Activated naive CD4-positive, alpha-beta T cell treated with anti-CD3 and anti-CD28 coated beads, Interleukin-2, amount 10 ng/mL, durations not matched to agents 7 days and 5 days (primary cell): ENCODE measurements around the gene CADM1.

Experiments
- CTCF ChIA-PET: fragments of 350-600 bp; sonication (Branson Sonifier 250); formaldehyde crosslinking; loops from one replicate; lab custom pipeline; 2021; ENCODE audit warnings: antibody characterized with exemption; lab: Charles Lee
- DNase-seq: peaks from one replicate; pipeline ENCODE4 v3.0.0-alpha.2; 2020
- H3K27ac Mint-ChIP-seq: one replicate; pipeline ENCODE4 v1.8.0; 2021; ENCODE audit warnings: mild to moderate bottlenecking, moderate library complexity, mixed read lengths
- H3K27me3 Mint-ChIP-seq: one replicate; pipeline ENCODE4 v1.8.0; 2021; ENCODE audit warnings: mild to moderate bottlenecking, mixed read lengths
- H3K36me3 Mint-ChIP-seq: one replicate; pipeline ENCODE4 v1.8.0; 2021; ENCODE audit warnings: mixed read lengths
- H3K4me1 Mint-ChIP-seq: one replicate; pipeline ENCODE4 v1.8.0; 2021; ENCODE audit warnings: mixed read lengths
- H3K4me3 Mint-ChIP-seq: one replicate; pipeline ENCODE4 v1.8.0; 2021; ENCODE audit warnings: mild to moderate bottlenecking, moderate library complexity, mixed read lengths
- H3K9me3 Mint-ChIP-seq: one replicate; pipeline ENCODE4 v1.8.0; 2021; ENCODE audit warnings: mixed read lengths

CADM1 gene

GRCh38 chr11:115366826-115367225 is 137.4 kb downstream of the CADM1 start:
- Mint-ChIP-seq H3K4me1 (no peaks in the 10 kb centered on the region), H3K27ac (no peak overlapping the region), H3K36me3 (no peaks in the 10 kb centered on the region), H3K9me3 (no peaks in the 10 kb centered on the region), H3K4me3 (no peak overlapping the region), H3K27me3 (no peaks in the 10 kb centered on the region)
- DNase-seq, result no peak
- CTCF ChIA-PET, result no interaction called here

GRCh38 chr11:115365907-115366306 is 138.3 kb downstream of the CADM1 start:
- CTCF ChIA-PET, result interaction anchor here (0.5 kb wide), 1 partner anchor 666 kb away, joined by 4 read pairs; no protein-coding TSS in a partner anchor
- Mint-ChIP-seq H3K4me1 (no peaks in the 10 kb centered on the region), H3K27ac (no peak overlapping the region), H3K4me3 (no peak overlapping the region), H3K9me3 (no peaks in the 10 kb centered on the region), H3K36me3 (no peaks in the 10 kb centered on the region), H3K27me3 (no peaks in the 10 kb centered on the region)
- DNase-seq, result no peak

GRCh38 chr11:115364896-115365295 is 139.3 kb downstream of the CADM1 start:
- Mint-ChIP-seq H3K4me3 (no peak overlapping the region), H3K9me3 (no peaks in the 10 kb centered on the region), H3K36me3 (no peaks in the 10 kb centered on the region), H3K27me3 (no peaks in the 10 kb centered on the region), H3K4me1 (no peaks in the 10 kb centered on the region), H3K27ac (no peak overlapping the region)
- CTCF ChIA-PET, result no interaction called here
- no peak for DNase-seq

- no peak overlapping the region for H3K27ac Mint-ChIP-seq
- H3K36me3 Mint-ChIP-seq, result no peaks in the 10 kb centered on the region
- H3K27me3 Mint-ChIP-seq, result no peaks in the 10 kb centered on the region
- DNase-seq, result no peak
- CTCF ChIA-PET, result no interaction called here
- H3K9me3 Mint-ChIP-seq, result no peaks in the 10 kb centered on the region
- H3K4me1 Mint-ChIP-seq, result no peaks in the 10 kb centered on the region
- no peak overlapping the region for H3K4me3 Mint-ChIP-seq
Observed at GRCh38 chr11:115363921-115364320, 140.3 kb downstream of the CADM1 start.

- no peaks in the 10 kb centered on the region for H3K9me3 Mint-ChIP-seq
- DNase-seq, result no peak
- H3K27me3 Mint-ChIP-seq, result no peaks in the 10 kb centered on the region
- no peaks in the 10 kb centered on the region for H3K4me1 Mint-ChIP-seq
- H3K36me3 Mint-ChIP-seq, result no peaks in the 10 kb centered on the region
- CTCF ChIA-PET, result no interaction called here
- H3K27ac Mint-ChIP-seq, result no peak overlapping the region
- H3K4me3 Mint-ChIP-seq, result no peak overlapping the region
Observed at GRCh38 chr11:115363426-115363825, 140.8 kb downstream of the CADM1 start.

- H3K36me3 Mint-ChIP-seq, result no peaks in the 10 kb centered on the region
- CTCF ChIA-PET, result no interaction called here
- H3K4me1 Mint-ChIP-seq, result no peaks in the 10 kb centered on the region
- H3K4me3 Mint-ChIP-seq, result no peak overlapping the region
- DNase-seq, result no peak
- no peaks in the 10 kb centered on the region for H3K9me3 Mint-ChIP-seq
- H3K27ac Mint-ChIP-seq, result no peak overlapping the region
- no peaks in the 10 kb centered on the region for H3K27me3 Mint-ChIP-seq
Observed at GRCh38 chr11:115362997-115363396, 141.2 kb downstream of the CADM1 start.

- no peak overlapping the region for H3K4me3 Mint-ChIP-seq
- no peaks in the 10 kb centered on the region for H3K9me3 Mint-ChIP-seq
- H3K27ac Mint-ChIP-seq, result no peak overlapping the region
- H3K36me3 Mint-ChIP-seq, result no peaks in the 10 kb centered on the region
- DNase-seq, result no peak
- H3K4me1 Mint-ChIP-seq, result no peaks in the 10 kb centered on the region
- no peaks in the 10 kb centered on the region for H3K27me3 Mint-ChIP-seq
- CTCF ChIA-PET, result no interaction called here
Observed at GRCh38 chr11:115361025-115361424, 143.2 kb downstream of the CADM1 start.

GRCh38 chr11:115360186-115360824 is 143.9 kb downstream of the CADM1 start:
- Mint-ChIP-seq H3K27ac (no peak overlapping the region), H3K9me3 (no peaks in the 10 kb centered on the region), H3K4me3 (no peak overlapping the region), H3K4me1 (no peaks in the 10 kb centered on the region), H3K36me3 (no peaks in the 10 kb centered on the region), H3K27me3 (no peaks in the 10 kb centered on the region)
- no peak for DNase-seq
- CTCF ChIA-PET, result interaction anchor here (1.1 kb wide), 1 partner anchor 182 kb away, joined by 3 read pairs; no protein-coding TSS in a partner anchor

GRCh38 chr11:115357066-115357465 is 147.1 kb downstream of the CADM1 start:
- CTCF ChIA-PET, result no interaction called here
- H3K4me1 Mint-ChIP-seq, result no peaks in the 10 kb centered on the region
- H3K27me3 Mint-ChIP-seq, result no peaks in the 10 kb centered on the region
- H3K9me3 Mint-ChIP-seq, result no peaks in the 10 kb centered on the region
- no peak for DNase-seq
- H3K4me3 Mint-ChIP-seq, result no peak overlapping the region
- H3K36me3 Mint-ChIP-seq, result no peaks in the 10 kb centered on the region
- H3K27ac Mint-ChIP-seq, result no peak overlapping the region

GRCh38 chr11:115352805-115353485 is 151.3 kb downstream of the CADM1 start:
- CTCF ChIA-PET, result no interaction called here
- no peak overlapping the region for H3K4me3 Mint-ChIP-seq
- H3K27me3 Mint-ChIP-seq, result no peaks in the 10 kb centered on the region
- H3K27ac Mint-ChIP-seq, result no peak overlapping the region
- no peaks in the 10 kb centered on the region for H3K9me3 Mint-ChIP-seq
- no peaks in the 10 kb centered on the region for H3K36me3 Mint-ChIP-seq
- no peak for DNase-seq
- no peaks in the 10 kb centered on the region for H3K4me1 Mint-ChIP-seq

GRCh38 chr11:115349335-115350017 is 154.7 kb downstream of the CADM1 start:
- Mint-ChIP-seq H3K36me3 (no peaks in the 10 kb centered on the region), H3K4me3 (no peak overlapping the region), H3K27me3 (no peaks in the 10 kb centered on the region), H3K27ac (no peak overlapping the region), H3K4me1 (no peaks in the 10 kb centered on the region), H3K9me3 (no peaks in the 10 kb centered on the region)
- CTCF ChIA-PET, result no interaction called here
- no peak for DNase-seq

GRCh38 chr11:115348416-115348815 is 155.8 kb downstream of the CADM1 start:
- no peak for DNase-seq
- H3K4me3 Mint-ChIP-seq, result no peak overlapping the region
- no peak overlapping the region for H3K27ac Mint-ChIP-seq
- CTCF ChIA-PET, result no interaction called here
- H3K27me3 Mint-ChIP-seq, result no peaks in the 10 kb centered on the region
- H3K36me3 Mint-ChIP-seq, result no peaks in the 10 kb centered on the region
- H3K9me3 Mint-ChIP-seq, result no peaks in the 10 kb centered on the region
- no peaks in the 10 kb centered on the region for H3K4me1 Mint-ChIP-seq

GRCh38 chr11:115347106-115347505 is 157.1 kb downstream of the CADM1 start:
- Mint-ChIP-seq H3K4me3 (no peak overlapping the region), H3K9me3 (no peaks in the 10 kb centered on the region), H3K27ac (no peak overlapping the region), H3K27me3 (no peaks in the 10 kb centered on the region), H3K4me1 (no peaks in the 10 kb centered on the region), H3K36me3 (no peaks in the 10 kb centered on the region)
- no peak for DNase-seq
- CTCF ChIA-PET, result no interaction called here

- Mint-ChIP-seq H3K27ac (no peak overlapping the region), H3K4me1 (no peaks in the 10 kb centered on the region), H3K4me3 (no peak overlapping the region), H3K36me3 (no peaks in the 10 kb centered on the region), H3K9me3 (no peaks in the 10 kb centered on the region), H3K27me3 (no peaks in the 10 kb centered on the region)
- DNase-seq, result no peak
- CTCF ChIA-PET, result no interaction called here
Observed at GRCh38 chr11:115345840-115346239, 158.4 kb downstream of the CADM1 start.

- H3K9me3 Mint-ChIP-seq, result no peaks in the 10 kb centered on the region
- H3K4me1 Mint-ChIP-seq, result no peaks in the 10 kb centered on the region
- CTCF ChIA-PET, result no interaction called here
- DNase-seq, result no peak
- no peaks in the 10 kb centered on the region for H3K27me3 Mint-ChIP-seq
- H3K4me3 Mint-ChIP-seq, result no peak overlapping the region
- no peak overlapping the region for H3K27ac Mint-ChIP-seq
- H3K36me3 Mint-ChIP-seq, result no peaks in the 10 kb centered on the region
Observed at GRCh38 chr11:115345361-115345760, 158.9 kb downstream of the CADM1 start.
